ENCODE data around the gene STX16.

Gene STX16

DNA sequence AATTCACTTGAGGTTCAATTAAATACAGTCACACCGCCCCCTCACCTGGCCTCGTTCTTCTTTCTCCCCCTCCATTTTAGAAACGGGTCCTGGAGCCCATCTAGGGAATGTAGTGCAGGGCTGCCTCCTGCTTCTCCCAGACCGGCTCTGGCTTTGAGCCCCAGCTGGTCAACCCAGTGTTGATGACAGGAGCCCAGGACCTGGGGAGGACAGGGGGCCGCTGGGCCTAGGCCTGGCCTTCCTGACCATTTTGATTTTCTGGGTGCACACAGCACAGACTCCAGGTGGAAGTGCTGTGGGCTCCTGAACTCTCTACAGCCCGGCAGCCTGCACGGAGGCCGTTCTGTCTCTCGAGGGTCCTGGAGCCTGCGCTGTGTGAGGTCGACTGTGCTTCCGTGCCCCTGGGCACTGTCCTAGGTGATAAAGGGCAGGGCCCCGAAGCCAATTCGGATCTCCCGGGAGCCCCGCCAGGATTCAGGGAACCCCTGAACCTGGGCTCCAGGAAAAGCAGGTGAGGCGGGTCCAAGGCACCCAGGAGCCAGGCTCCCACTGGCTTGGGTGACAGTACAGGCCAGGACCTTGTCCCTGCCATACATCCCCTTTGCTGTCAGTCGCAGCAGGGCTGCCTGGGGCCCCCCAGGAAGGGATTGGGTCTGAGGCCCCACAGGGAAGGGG, 64.9 kb downstream of the STX16 start:
- TF ChIP-seq ZFX (IDR thresholded peaks at IDR 0.05) = no peak
- TF ChIP-seq, protein P1, sequence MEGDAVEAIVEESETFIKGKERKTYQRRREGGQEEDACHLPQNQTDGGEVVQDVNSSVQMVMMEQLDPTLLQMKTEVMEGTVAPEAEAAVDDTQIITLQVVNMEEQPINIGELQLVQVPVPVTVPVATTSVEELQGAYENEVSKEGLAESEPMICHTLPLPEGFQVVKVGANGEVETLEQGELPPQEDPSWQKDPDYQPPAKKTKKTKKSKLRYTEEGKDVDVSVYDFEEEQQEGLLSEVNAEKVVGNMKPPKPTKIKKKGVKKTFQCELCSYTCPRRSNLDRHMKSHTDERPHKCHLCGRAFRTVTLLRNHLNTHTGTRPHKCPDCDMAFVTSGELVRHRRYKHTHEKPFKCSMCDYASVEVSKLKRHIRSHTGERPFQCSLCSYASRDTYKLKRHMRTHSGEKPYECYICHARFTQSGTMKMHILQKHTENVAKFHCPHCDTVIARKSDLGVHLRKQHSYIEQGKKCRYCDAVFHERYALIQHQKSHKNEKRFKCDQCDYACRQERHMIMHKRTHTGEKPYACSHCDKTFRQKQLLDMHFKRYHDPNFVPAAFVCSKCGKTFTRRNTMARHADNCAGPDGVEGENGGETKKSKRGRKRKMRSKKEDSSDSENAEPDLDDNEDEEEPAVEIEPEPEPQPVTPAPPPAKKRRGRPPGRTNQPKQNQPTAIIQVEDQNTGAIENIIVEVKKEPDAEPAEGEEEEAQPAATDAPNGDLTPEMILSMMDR (conservative IDR thresholded peaks at IDR 0.05) = no peak
- H3K27ac ChIP-seq = no peak overlapping the region

DNA sequence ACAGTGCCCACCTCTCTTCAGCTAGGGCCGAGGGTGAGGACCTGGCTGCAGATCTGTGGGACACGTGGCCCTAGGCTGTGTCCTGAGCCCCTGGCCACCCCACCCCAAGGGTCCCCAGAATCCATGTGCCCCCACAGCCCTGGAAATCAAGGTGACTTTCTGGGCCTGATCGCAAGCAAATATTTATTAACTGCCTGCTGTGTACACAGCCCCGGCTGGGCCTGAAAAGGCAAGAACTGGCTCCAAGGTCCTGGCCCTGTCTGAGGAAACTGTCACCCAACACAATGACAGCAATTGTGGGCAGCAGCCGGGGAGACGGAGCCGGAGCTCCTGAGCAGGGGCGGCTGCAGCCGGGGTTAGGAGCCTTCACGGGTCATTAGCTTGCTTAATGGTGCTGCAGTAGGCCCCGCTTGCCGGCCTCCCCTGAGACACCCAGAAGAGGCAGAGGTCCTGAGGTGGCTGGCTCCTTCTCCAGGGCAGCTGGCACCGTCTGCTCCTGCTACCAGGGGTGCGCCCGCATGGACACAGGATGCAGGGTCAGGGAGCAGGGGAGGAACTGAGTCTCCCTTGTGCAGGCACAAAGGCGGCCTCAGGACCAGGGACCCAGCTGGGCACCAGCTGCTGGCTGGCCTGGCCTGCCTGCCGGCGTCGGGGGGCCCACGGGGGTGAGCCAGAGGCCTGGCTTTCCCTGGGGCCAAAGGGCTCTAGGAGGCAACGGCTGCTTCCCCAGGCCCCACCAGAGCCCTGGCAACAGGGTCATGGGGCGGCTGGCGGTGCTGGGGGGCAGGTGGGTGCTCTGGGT, 65.6 kb downstream of the STX16 start:
- H3K27ac ChIP-seq = no peak overlapping the region
- TF ChIP-seq, protein P1 (conservative IDR thresholded peaks at IDR 0.05) = no peak
- no peak for TF ChIP-seq ZFX (IDR thresholded peaks at IDR 0.05)

DNA sequence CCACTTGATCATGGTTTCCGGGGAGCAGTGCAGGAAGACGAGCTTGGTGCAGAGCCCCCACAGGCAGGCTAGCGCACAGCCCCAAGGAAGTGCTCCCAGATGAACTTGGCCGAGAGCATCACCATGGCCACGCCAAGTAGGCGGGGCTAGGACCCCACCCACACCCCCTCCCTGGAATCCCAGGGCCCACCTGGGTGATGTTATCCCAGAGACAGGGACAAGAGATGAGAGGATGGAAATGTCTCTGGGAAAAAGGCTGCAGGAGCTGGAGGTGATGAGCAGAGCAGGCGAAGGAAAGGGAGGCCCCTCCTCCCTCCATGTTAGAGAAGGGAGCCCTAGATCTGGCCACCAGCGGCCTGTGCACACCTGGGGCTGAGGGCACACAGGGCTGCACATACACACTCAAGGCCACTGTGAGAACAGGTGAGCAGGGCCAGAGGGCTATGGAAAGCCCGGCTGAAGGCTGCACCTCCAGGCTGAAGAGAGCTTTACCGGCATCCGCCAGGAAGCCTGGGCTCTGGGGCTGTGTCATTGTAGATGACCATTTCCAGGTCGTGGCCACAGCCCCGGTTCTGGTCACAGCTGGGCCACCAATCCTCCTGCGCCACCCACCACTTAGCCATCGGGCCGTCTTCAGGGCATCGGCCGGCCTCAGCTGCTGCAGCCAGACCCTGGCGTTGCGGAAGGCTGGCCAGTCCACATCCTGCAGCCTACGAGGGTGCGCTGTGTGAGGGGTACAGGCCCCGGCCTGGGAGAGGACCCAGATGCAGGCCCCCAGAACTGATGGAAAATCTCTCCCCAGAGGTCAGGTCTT, 66.4 kb downstream of the STX16 start:
- no peak overlapping the region for H3K27ac ChIP-seq
- TF ChIP-seq, protein P1 (conservative IDR thresholded peaks at IDR 0.05) = no peak
- no peak for TF ChIP-seq ZFX (IDR thresholded peaks at IDR 0.05)

DNA sequence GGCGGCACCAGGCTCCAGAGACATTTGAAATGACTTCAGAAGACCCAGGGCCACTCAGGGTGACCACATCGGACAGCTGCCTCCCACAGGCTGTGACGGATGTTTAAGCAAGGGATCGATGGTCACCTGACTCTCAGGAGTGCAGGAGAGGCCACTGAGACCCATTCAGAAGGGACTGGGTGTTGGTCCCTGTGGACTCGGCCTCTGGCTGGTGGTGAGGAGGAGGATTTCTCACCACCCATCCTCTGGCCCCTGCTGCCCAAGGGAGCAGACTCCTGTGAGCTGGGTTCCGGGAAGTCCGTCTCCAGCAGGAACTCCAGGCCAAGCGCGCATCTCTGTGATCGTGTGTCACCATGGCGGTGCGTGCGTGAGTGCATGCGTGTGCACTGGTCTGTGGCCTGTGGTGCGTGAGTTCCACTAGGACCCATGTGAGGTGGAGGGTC, 67.1 kb downstream of the STX16 start:
- TF ChIP-seq, protein P1 (conservative IDR thresholded peaks at IDR 0.05) = no peak
- no peak for TF ChIP-seq ZFX (IDR thresholded peaks at IDR 0.05)
- H3K27ac ChIP-seq = no peak overlapping the region

DNA sequence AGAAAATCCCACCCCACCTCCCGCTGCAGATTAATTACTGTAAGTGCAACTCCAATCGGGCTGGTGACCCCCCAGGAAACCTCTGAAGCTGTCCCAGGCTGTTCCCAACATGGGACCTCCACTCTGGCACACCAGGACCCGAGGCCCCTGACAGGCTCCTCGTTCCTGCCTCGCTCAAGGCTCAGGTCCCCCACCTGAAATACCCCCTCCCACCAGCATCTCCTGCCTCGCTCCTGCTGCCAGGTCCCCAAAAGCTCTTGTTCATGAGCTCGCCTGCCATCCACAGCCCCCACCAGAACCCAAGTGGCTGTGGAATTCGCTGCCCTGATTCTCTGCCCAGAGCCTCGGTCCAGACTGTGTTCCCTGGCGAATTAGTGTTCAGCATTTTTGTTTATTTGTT, 67.6 kb downstream of the STX16 start:
- peak overlapping the region; percentile 57; the same call in 1 of the 2 replicates for H3K27ac ChIP-seq
- TF ChIP-seq, protein P1 (conservative IDR thresholded peaks at IDR 0.05) = no peak

DNA sequence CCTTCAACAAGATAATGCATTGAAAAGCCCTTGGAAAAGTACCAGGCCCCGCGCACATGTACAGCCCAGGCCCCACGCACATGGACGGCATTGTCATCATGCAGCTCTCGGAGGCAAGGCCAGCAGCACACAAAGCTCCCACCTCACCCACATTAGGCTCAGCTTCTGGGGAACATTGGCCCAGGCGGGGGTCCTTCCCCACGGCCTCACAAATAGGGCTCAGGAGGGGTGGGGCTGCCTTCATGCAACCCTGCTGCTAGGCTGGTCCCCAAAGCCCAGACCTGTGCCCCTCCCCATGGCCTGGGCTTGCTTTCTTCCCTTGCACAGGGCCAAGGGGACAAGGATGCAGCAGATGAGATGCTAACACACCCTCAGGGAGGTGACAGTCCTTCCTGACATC, 68.2 kb downstream of the STX16 start:
- TF ChIP-seq, protein P1 (conservative IDR thresholded peaks at IDR 0.05) = no peak
- no peak for TF ChIP-seq ZFX (IDR thresholded peaks at IDR 0.05)
- peak overlapping the region; percentile 57 for H3K27ac ChIP-seq
